Neural cell (in vitro differentiated cells): ENCODE data around the gene CDS1.

ENCODE experiments used
- EP300 ChIP-seq: fragments of 450-650 bp; conservative IDR thresholded peaks from 2 replicates; pipeline ENCODE4 v1.6.1; 2014; ENCODE audit warnings: antibody characterized with exemption, mild to moderate bottlenecking, moderate library complexity; ENCODE audit not compliant: poor library complexity, severe bottlenecking
- EZH2 ChIP-seq: fragments of 200-600, 300-800 bp; shearing (Covaris generic), sonication (generic); IDR thresholded peaks from 2 replicates; pipeline ENCODE4 v1.6.1; 2014; ENCODE audit warnings: antibody characterized with exemption, low read length, borderline replicate concordance, mild to moderate bottlenecking; ENCODE audit not compliant: insufficient read depth, poor library complexity, severe bottlenecking
- POLR2AphosphoS5 ChIP-seq: IDR thresholded peaks from 2 replicates; pipeline ENCODE4 v1.6.1; 2012
- SMC3 ChIP-seq: fragments of 450-650 bp; conservative IDR thresholded peaks from 2 replicates; pipeline ENCODE4 v1.6.1; 2014; ENCODE audit warnings: antibody characterized with exemption, mild to moderate bottlenecking, moderate library complexity; ENCODE audit not compliant: poor library complexity
- TF ChIP-seq, protein P1 (sequence below): fragments of 450-650 bp; IDR thresholded peaks from 2 replicates; pipeline ENCODE4 v1.5.1; 2014; ENCODE audit warnings: antibody characterized with exemption, mild to moderate bottlenecking, moderate library complexity; ENCODE audit not compliant: poor library complexity, severe bottlenecking
- TF ChIP-seq, protein P2 (sequence below): IDR thresholded peaks from 2 replicates; pipeline ENCODE4 v1.6.1; 2012; ENCODE audit warnings: borderline replicate concordance

- TF ChIP-seq, protein P1, sequence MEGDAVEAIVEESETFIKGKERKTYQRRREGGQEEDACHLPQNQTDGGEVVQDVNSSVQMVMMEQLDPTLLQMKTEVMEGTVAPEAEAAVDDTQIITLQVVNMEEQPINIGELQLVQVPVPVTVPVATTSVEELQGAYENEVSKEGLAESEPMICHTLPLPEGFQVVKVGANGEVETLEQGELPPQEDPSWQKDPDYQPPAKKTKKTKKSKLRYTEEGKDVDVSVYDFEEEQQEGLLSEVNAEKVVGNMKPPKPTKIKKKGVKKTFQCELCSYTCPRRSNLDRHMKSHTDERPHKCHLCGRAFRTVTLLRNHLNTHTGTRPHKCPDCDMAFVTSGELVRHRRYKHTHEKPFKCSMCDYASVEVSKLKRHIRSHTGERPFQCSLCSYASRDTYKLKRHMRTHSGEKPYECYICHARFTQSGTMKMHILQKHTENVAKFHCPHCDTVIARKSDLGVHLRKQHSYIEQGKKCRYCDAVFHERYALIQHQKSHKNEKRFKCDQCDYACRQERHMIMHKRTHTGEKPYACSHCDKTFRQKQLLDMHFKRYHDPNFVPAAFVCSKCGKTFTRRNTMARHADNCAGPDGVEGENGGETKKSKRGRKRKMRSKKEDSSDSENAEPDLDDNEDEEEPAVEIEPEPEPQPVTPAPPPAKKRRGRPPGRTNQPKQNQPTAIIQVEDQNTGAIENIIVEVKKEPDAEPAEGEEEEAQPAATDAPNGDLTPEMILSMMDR: no peak
- TF ChIP-seq EZH2 (no peak), SMC3 (no peak), POLR2AphosphoS5 (no peak), EP300 (no peak)
- TF ChIP-seq, protein P2, sequence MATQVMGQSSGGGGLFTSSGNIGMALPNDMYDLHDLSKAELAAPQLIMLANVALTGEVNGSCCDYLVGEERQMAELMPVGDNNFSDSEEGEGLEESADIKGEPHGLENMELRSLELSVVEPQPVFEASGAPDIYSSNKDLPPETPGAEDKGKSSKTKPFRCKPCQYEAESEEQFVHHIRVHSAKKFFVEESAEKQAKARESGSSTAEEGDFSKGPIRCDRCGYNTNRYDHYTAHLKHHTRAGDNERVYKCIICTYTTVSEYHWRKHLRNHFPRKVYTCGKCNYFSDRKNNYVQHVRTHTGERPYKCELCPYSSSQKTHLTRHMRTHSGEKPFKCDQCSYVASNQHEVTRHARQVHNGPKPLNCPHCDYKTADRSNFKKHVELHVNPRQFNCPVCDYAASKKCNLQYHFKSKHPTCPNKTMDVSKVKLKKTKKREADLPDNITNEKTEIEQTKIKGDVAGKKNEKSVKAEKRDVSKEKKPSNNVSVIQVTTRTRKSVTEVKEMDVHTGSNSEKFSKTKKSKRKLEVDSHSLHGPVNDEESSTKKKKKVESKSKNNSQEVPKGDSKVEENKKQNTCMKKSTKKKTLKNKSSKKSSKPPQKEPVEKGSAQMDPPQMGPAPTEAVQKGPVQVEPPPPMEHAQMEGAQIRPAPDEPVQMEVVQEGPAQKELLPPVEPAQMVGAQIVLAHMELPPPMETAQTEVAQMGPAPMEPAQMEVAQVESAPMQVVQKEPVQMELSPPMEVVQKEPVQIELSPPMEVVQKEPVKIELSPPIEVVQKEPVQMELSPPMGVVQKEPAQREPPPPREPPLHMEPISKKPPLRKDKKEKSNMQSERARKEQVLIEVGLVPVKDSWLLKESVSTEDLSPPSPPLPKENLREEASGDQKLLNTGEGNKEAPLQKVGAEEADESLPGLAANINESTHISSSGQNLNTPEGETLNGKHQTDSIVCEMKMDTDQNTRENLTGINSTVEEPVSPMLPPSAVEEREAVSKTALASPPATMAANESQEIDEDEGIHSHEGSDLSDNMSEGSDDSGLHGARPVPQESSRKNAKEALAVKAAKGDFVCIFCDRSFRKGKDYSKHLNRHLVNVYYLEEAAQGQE: no peak
Observed at GRCh38 chr4:84573385-84574068, 9.4 kb upstream of the CDS1 start.
